T-helper 17 cell (primary cell): Measurements from ENCODE around the gene STON2. TPM values are rescaled to one million over a fixed set of nuclear protein-coding genes. Genes with fewer than 3 reads are reported as not detected.

Experiments
- ATAC-seq: fragments of 150-1000 bp; cut with Tn5 transposase; 2 replicates; pipeline ENCODE4 v1.10.0; 2021; ENCODE audit warnings: mild to moderate bottlenecking, moderate library complexity
- DNase-seq, 3 donors: peaks; one replicate each; pipeline versions ENCODE4 v3.0.0 to v3.0.0-alpha.2; 2020 to 2021
- H3K9me3 ChIP-seq: one replicate; pipeline ENCODE4 v1.7.0; 2013; ENCODE audit warnings: low read length, mild to moderate bottlenecking; ENCODE audit not compliant: control insufficient read depth, poor library complexity, severe bottlenecking
- H3K27ac Mint-ChIP-seq: one replicate; pipeline ENCODE4 v1.8.0; 2022; ENCODE audit warnings: mild to moderate bottlenecking, moderate library complexity, mixed read lengths
- H3K27me3 Mint-ChIP-seq: one replicate; pipeline ENCODE4 v1.8.0; 2022; ENCODE audit warnings: mixed read lengths
- H3K36me3 Mint-ChIP-seq: one replicate; pipeline ENCODE4 v1.8.0; 2022; ENCODE audit warnings: low read depth, mixed read lengths
- H3K4me1 Mint-ChIP-seq: one replicate; pipeline ENCODE4 v1.8.0; 2022; ENCODE audit warnings: mild to moderate bottlenecking, mixed read lengths
- H3K4me3 Mint-ChIP-seq: one replicate; pipeline ENCODE4 v1.8.0; 2022; ENCODE audit warnings: mild to moderate bottlenecking, moderate library complexity, mixed read lengths
- total RNA-seq, 4 donors: library from RNA in 2 of 4; stranded (reverse) in 2 of 4; gene quantifications; one replicate each; pipeline ENCODE4 v1.2.3 and lab custom pipeline; 2022 to 2026

The STON2 gene
- total RNA-seq, 2 donors from 2014 or later: 2.3 to 51.1 TPM

GRCh38 chr14:81269100-81269978, 130.8 kb downstream of the STON2 start:
- H3K9me3 ChIP-seq: no peaks in the 10 kb centered on the region

GRCh38 chr14:81268016-81268416, 132.1 kb downstream of the STON2 start:
- no peak overlapping the region for H3K27ac Mint-ChIP-seq
- H3K27me3 Mint-ChIP-seq: peaks cover 53% of the 10 kb centered on the region
- ATAC-seq: no peak
- H3K36me3 Mint-ChIP-seq: no peaks in the 10 kb centered on the region
- H3K4me1 Mint-ChIP-seq: peaks cover 2% of the 10 kb centered on the region
- no peaks in the 10 kb centered on the region for H3K9me3 ChIP-seq
- DNase-seq: no peak
- H3K4me3 Mint-ChIP-seq: no peak overlapping the region

More at GRCh38 chr14:81269100-81269978, 130.8 kb downstream of the STON2 start:
- Mint-ChIP-seq H3K4me1 (no peaks in the 10 kb centered on the region), H3K27me3 (peaks cover 52% of the 10 kb centered on the region), H3K27ac (no peak overlapping the region), H3K4me3 (no peak overlapping the region), H3K36me3 (no peaks in the 10 kb centered on the region)
- ATAC-seq: peak; percentile 59
- no peak for DNase-seq

GRCh38 chr14:81265636-81266169, 134.4 kb downstream of the STON2 start:
- Mint-ChIP-seq H3K27me3 (peaks cover 69% of the 10 kb centered on the region), H3K36me3 (no peaks in the 10 kb centered on the region), H3K27ac (no peak overlapping the region), H3K4me3 (no peak overlapping the region), H3K4me1 (peaks cover 2% of the 10 kb centered on the region)
- ATAC-seq: no peak
- H3K9me3 ChIP-seq: no peaks in the 10 kb centered on the region
- DNase-seq: no peak

- Mint-ChIP-seq H3K4me1 (peaks cover 2% of the 10 kb centered on the region), H3K36me3 (no peaks in the 10 kb centered on the region), H3K27me3 (peaks cover 68% of the 10 kb centered on the region), H3K4me3 (no peak overlapping the region), H3K27ac (no peak overlapping the region)
- ATAC-seq: no peak
- H3K9me3 ChIP-seq: no peaks in the 10 kb centered on the region
- no peak for DNase-seq
Observed at GRCh38 chr14:81264671-81265070, 135.5 kb downstream of the STON2 start.

- ATAC-seq: no peak
- H3K4me3 Mint-ChIP-seq: no peak overlapping the region
- H3K9me3 ChIP-seq: no peaks in the 10 kb centered on the region
Observed at GRCh38 chr14:81263777-81264410, 136.2 kb downstream of the STON2 start.

GRCh38 chr14:81261176-81261575, 138.9 kb downstream of the STON2 start:
- Mint-ChIP-seq H3K4me1 (peaks cover 2% of the 10 kb centered on the region), H3K36me3 (no peaks in the 10 kb centered on the region), H3K27ac (no peak overlapping the region), H3K4me3 (no peak overlapping the region), H3K27me3 (peaks cover 57% of the 10 kb centered on the region)
- ATAC-seq: no peak
- no peaks in the 10 kb centered on the region for H3K9me3 ChIP-seq
- DNase-seq: no peak

More at GRCh38 chr14:81263777-81264410, 136.2 kb downstream of the STON2 start:
- H3K36me3 Mint-ChIP-seq: no peaks in the 10 kb centered on the region
- no peak for DNase-seq
- peaks cover 75% of the 10 kb centered on the region for H3K27me3 Mint-ChIP-seq
- peaks cover 2% of the 10 kb centered on the region for H3K4me1 Mint-ChIP-seq
- no peak overlapping the region for H3K27ac Mint-ChIP-seq

- no peaks in the 10 kb centered on the region for H3K36me3 Mint-ChIP-seq
- no peak overlapping the region for H3K27ac Mint-ChIP-seq
- peaks cover 2% of the 10 kb centered on the region for H3K4me1 Mint-ChIP-seq
- ATAC-seq (no peak), DNase-seq (no peak)
- no peak overlapping the region for H3K4me3 Mint-ChIP-seq
- peaks cover 53% of the 10 kb centered on the region for H3K27me3 Mint-ChIP-seq
- H3K9me3 ChIP-seq: no peaks in the 10 kb centered on the region
Observed at GRCh38 chr14:81260732-81261131, 139.4 kb downstream of the STON2 start.

- DNase-seq (no peak), ATAC-seq (peak; percentile 42)
- Mint-ChIP-seq H3K27ac (no peak overlapping the region), H3K27me3 (peaks cover 36% of the 10 kb centered on the region), H3K4me3 (no peak overlapping the region), H3K36me3 (no peaks in the 10 kb centered on the region), H3K4me1 (no peaks in the 10 kb centered on the region)
- no peaks in the 10 kb centered on the region for H3K9me3 ChIP-seq
Observed at GRCh38 chr14:81256289-81256960, 143.7 kb downstream of the STON2 start.

- H3K4me3 Mint-ChIP-seq: no peak overlapping the region
- no peak for ATAC-seq
- peaks cover 9% of the 10 kb centered on the region for H3K27me3 Mint-ChIP-seq
- no peaks in the 10 kb centered on the region for H3K9me3 ChIP-seq
- H3K36me3 Mint-ChIP-seq: no peaks in the 10 kb centered on the region
- no peak overlapping the region for H3K27ac Mint-ChIP-seq
- no peaks in the 10 kb centered on the region for H3K4me1 Mint-ChIP-seq
- no peak for DNase-seq
Observed at GRCh38 chr14:81252278-81252677, 147.8 kb downstream of the STON2 start.

GRCh38 chr14:81247271-81247766, 152.8 kb downstream of the STON2 start:
- H3K9me3 ChIP-seq: peaks cover 3% of the 10 kb centered on the region
- no peak for ATAC-seq
- Mint-ChIP-seq H3K4me3 (no peak overlapping the region), H3K27ac (no peak overlapping the region), H3K36me3 (no peaks in the 10 kb centered on the region), H3K27me3 (peaks cover 4% of the 10 kb centered on the region), H3K4me1 (no peaks in the 10 kb centered on the region)
- no peak for DNase-seq

- DNase-seq (no peak), ATAC-seq (no peak)
- Mint-ChIP-seq H3K27me3 (no peaks in the 10 kb centered on the region), H3K27ac (no peak overlapping the region), H3K4me1 (no peaks in the 10 kb centered on the region), H3K4me3 (no peak overlapping the region), H3K36me3 (no peaks in the 10 kb centered on the region)
- H3K9me3 ChIP-seq: peaks cover 3% of the 10 kb centered on the region
Observed at GRCh38 chr14:81246461-81247270, 153.5 kb downstream of the STON2 start.

- peaks cover 3% of the 10 kb centered on the region for H3K9me3 ChIP-seq
- Mint-ChIP-seq H3K27ac (no peak overlapping the region), H3K36me3 (no peaks in the 10 kb centered on the region), H3K4me1 (no peaks in the 10 kb centered on the region), H3K27me3 (no peaks in the 10 kb centered on the region), H3K4me3 (no peak overlapping the region)
- DNase-seq (no peak), ATAC-seq (no peak)
Observed at GRCh38 chr14:81245771-81246170, 154.4 kb downstream of the STON2 start.
